ENCODE measurements around the gene C4orf50. TPM values are rescaled to one million over a fixed set of nuclear protein-coding genes. Genes with fewer than 3 reads are reported as not detected.

Gene C4orf50
- not detected in 2 replicates for total RNA-seq

GRCh38 chr4:6018331-6018730 lies at the start of gene C4orf50:
C4orf50 (minus strand) TSS chr4:6018431.

GRCh38 chr4:5893004-5893580 lies 125.1 kb downstream of the C4orf50 start, which contains the start of gene CRMP1:
CRMP1 (minus strand) TSS chr4:5893086; CDS start chr4:5892969, 117 bp downstream.

Small RNAs within 50 kb of the gene (small RNA-seq; reads per million reads assigned to genes)
- gene MIR378D1 (ENCODE audit: low replicate concordance): not detected

Other genes with a start within 250 kb of the C4orf50 start
- gene CRMP1, start 125.3 kb downstream of the C4orf50 start, total RNA-seq: under 0.01 TPM in 1 of 2 replicates, not detected in the other
- gene JAKMIP1, start 182.1 kb upstream of the C4orf50 start, total RNA-seq: not detected in 2 replicates